ENCODE data around the gene TRAP1. TPM values are rescaled to one million over a fixed set of nuclear protein-coding genes. Genes with fewer than 3 reads are reported as not detected.

TRAP1 gene
- total RNA-seq, 1 donor from 2014 or later: 152 TPM

GRCh38 chr16:3687792-3688191 lies 29.5 kb downstream of the TRAP1 start:
- no peak for DNase-seq
- no peak for ATAC-seq
- intact Hi-C loops (cut with micrococcal nuclease): no loop called here

DNA sequence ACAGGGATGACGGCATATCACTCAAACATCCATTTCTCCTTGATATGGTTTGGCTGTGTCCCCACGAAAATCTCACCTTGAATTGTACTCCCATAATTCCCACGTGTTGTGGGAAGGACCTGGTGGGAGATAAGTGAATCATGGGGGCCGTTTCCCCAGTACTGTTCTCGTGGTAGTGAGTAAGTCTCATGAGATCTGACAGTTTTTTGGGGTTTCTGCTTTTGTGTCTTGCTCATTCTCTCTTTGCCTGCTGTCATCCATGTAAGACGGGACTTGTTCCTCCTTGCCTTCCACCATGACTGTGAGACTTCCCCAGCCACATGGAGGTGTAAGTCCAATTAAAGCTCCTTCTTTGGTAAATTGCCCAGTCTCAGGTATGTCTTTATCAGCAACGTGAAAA lies 30.3 kb downstream of the TRAP1 start:
- DNase-seq (no peak), ATAC-seq (no peak)
- intact Hi-C loops (cut with micrococcal nuclease): no loop called here

- intact Hi-C loops (cut with micrococcal nuclease): no loop called here
- ATAC-seq (peak; percentile 86), DNase-seq (peak; percentile 68)
Measured at GRCh38 chr16:3681206-3681605, 36.1 kb downstream of the TRAP1 start.

DNA sequence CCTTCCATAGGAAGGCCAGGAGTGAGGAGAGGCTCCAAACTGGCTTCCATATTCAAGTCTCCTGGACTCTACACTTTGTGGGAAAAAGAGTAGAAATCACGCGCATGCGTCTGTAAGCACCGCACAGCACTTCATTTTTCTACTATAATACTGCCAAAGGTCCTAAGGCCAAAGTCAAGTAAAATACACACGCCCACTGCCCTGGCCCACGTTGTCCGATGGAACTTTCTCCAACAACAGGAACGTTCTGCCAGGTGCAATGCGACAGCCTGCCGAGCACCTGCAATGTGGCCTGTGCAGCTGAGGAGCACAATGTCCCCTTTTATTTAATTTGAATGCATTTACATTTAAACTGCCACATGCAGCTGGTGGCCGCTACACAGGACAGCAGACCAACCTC lies 39.3 kb downstream of the TRAP1 start:
- intact Hi-C loops (cut with micrococcal nuclease): no loop called here
- ATAC-seq (no peak), DNase-seq (no peak)

- no peak for ATAC-seq
- intact Hi-C loops (cut with micrococcal nuclease): no loop called here
- DNase-seq: no peak
Measured at GRCh38 chr16:3675601-3676130, 41.7 kb downstream of the TRAP1 start.

- ATAC-seq: no peak
Measured at GRCh38 chr16:3674513-3675295, 42.6 kb downstream of the TRAP1 start.

GRCh38 chr16:3673676-3674377 lies 43.5 kb downstream of the TRAP1 start:
- DNase-seq: no peak
- ATAC-seq: no peak
- intact Hi-C loops (cut with micrococcal nuclease): no loop called here

More at GRCh38 chr16:3674513-3675295, 42.6 kb downstream of the TRAP1 start:
- DNase-seq: no peak
- intact Hi-C loops (cut with micrococcal nuclease): no loop called here

- no peak for DNase-seq
Measured at GRCh38 chr16:3673201-3673600, 44.1 kb downstream of the TRAP1 start.

GRCh38 chr16:3672571-3673041 lies 44.7 kb downstream of the TRAP1 start:
- ATAC-seq (no peak), DNase-seq (no peak)
- intact Hi-C loops (cut with micrococcal nuclease): no loop called here

More at GRCh38 chr16:3673201-3673600, 44.1 kb downstream of the TRAP1 start:
- no peak for ATAC-seq
- intact Hi-C loops (cut with micrococcal nuclease): no loop called here

- intact Hi-C loops (cut with micrococcal nuclease): no loop called here
- peak; percentile 19 for DNase-seq
- ATAC-seq: no peak
Measured at GRCh38 chr16:3671424-3671823, 45.9 kb downstream of the TRAP1 start.

DNA sequence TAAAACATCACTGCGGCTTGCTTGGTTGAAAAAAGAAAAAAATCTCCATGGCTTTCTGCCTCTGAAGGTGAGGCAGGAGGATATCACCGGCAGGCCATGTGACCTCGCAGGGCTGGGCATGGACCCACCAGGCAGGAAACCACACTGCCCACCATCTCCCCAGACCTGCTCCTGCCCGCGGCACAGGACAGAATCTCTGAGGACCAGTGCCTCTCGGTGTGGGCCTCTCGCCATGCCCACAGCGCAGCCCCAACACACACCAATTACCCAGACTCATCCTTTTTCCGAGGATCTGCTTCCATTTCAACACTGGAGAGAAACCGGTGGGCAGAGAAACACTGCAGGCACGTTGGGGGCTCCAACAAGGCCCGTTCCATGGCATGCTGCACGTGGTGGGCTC lies 46.6 kb downstream of the TRAP1 start:
- ATAC-seq (no peak), DNase-seq (peak; percentile 23)
- intact Hi-C loops (cut with micrococcal nuclease): no loop called here

- DNase-seq (no peak), ATAC-seq (no peak)
- intact Hi-C loops (cut with micrococcal nuclease): no loop called here
Measured at GRCh38 chr16:3669082-3669481, 48.2 kb downstream of the TRAP1 start.

GRCh38 chr16:3668626-3669025 lies 48.7 kb downstream of the TRAP1 start:
- intact Hi-C loops (cut with micrococcal nuclease): no loop called here
- no peak for DNase-seq
- ATAC-seq: no peak

DNA sequence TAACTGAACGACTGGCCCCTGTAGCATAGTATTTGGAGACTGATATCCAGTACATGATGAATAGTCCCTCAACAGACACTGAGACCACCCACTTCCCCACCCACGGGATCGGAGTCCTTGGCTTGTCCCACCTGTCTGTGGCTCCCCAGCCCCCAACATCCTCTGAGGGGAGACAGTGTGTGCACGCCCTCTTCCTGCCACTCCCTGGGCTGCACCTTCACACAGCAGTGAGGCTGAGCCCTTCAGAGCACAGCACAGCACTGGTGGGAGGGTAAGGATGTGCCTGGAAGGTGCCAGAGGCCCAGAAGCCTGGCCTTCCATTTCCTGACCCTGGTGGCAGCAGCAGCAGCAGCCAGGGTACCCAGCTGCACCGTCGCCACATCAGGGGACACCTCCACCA lies 51.8 kb downstream of the TRAP1 start:
- intact Hi-C loops (cut with micrococcal nuclease): no loop called here
- DNase-seq (no peak), ATAC-seq (no peak)

GRCh38 chr16:3664187-3664896 lies 53.0 kb downstream of the TRAP1 start:
- intact Hi-C loops (cut with micrococcal nuclease): no loop called here

DNA sequence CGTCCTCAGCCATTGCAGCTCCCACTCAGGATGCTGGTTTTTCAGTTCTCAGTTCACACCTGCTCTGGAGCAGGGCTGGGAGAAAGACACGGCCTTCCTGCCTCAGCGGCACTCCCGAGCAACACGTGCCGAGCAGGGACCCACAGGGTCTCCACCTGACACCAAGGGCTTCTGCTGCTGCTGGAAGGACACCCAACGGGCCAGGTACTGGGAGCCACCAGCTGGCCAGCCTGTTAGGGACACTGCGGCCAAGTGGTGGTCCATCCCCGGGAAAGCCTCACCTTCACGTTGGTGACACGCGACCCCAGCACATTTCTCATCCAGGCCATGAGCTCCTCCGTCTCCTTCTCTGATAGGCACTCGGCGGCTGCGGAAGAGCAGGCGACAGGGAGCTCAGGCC lies 54.7 kb downstream of the TRAP1 start:
- intact Hi-C loops (cut with micrococcal nuclease): no loop called here
- ATAC-seq (no peak), DNase-seq (peak; percentile 25)

More at GRCh38 chr16:3664187-3664896, 53.0 kb downstream of the TRAP1 start:
- DNase-seq (no peak), ATAC-seq (no peak)

GRCh38 chr16:3661922-3662321 lies 55.4 kb downstream of the TRAP1 start:
- no peak for ATAC-seq
- intact Hi-C loops (cut with micrococcal nuclease): no loop called here
- peak; percentile 16 for DNase-seq

DNA sequence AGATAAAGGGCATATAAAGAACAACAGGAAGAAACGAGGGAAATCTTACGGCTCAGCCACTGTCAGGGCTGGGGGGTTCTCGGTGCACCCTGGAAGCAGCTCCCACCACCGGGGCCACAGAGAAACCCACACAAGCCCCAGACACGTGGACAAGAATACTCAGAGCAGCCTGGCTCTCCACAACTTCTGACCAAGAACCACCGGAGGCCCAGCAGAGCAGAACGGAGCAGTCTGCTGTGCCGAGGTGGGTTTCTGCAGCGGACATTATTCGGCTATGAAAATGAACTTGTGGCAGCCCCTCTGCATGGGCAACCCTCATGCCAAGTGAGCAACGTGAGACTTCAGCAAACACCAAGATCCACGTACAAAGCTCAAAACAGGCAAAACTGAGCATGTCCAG lies 56.0 kb downstream of the TRAP1 start:
- DNase-seq (no peak), ATAC-seq (no peak)
- intact Hi-C loops (cut with micrococcal nuclease): no loop called here

DNA sequence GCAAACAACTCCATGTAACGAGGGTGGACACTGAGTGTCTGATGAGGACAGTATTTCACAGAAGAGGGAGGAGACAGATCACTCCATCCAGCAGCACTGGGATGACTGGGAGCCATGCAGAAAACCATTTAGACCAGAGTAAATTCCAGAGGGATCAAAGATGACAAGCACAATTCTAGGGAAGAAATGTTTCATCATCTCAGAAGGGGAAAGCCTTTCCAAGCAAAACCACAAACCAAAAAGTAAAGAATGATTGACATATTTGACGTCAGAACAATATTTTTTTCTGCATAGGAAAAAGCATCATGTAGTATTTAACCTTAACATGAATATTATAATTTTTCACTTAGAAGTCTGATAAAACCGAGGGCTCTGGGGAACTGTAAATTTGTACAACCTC lies 58.1 kb downstream of the TRAP1 start:
- intact Hi-C loops (cut with micrococcal nuclease): no loop called here
- DNase-seq (no peak), ATAC-seq (no peak)

Measured in left ventricle myocardium superior (tissue), 1 donor.